Stimulated activated CD4-positive, alpha-beta T cell treated with anti-CD3 and anti-CD28 coated beads, Interleukin-15, amount 100 ng/mL, for 24 hours (primary cell): ENCODE measurements around the gene ZNF689.
"Not testable (repeated sequence)": the region's sequence is repeated elsewhere in the genome, so short reads cannot be mapped to it uniquely, and the experiment has no call there.

Experiments
- DNase-seq: peaks from one replicate; pipeline ENCODE4 v3.0.0-alpha.2; 2020

The ZNF689 gene

DNA sequence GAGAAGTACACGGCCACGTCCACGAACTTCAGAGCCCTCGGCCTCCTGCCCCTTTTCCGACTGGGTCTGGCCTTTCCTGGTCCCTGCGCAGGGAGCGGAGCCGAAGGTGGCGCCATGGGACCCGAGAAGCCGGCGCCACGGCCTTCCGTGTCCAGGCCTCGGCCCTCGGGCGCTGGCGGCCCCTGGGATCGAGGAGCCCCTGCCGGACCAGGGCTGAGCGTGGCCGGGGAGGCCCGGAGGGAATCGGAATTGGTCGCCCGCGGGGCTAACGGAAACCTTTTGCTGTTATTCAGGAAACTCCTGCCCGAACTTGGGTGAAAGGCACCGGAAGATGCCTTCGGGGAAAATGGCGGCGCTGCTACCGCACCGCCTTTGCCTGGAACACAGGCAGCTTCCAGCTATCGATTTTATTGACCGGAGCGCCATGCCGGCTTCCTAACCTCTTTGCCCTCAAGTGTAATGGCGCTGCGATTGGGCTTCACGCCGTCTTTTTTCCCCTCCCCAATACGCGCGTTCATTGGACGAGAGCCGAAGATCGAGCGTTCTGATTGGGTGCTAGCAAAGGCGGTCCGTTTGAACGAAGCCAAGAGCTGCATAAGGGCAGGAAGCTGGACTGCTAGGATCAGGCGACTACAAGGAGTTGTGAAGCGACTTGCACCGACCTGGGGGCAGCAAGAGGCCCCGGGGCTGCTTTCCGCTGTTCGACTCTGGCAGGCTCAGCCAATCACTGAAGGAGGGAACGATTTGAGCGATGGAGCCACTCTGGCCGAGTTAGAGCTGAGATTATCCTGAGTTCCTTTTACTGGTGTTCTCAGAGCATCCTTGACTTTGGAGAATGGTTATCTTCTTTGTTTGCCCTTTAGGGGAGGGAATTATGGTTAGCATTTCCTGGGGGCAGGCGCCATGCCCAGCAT lies at the start of gene ZNF689:
Gene ZNF689 (minus strand): TSS at position 464 of the 914 bp plus-strand sequence. CDS start 348 bp downstream, at position 116.
- peak; percentile 95 for DNase-seq

DNA sequence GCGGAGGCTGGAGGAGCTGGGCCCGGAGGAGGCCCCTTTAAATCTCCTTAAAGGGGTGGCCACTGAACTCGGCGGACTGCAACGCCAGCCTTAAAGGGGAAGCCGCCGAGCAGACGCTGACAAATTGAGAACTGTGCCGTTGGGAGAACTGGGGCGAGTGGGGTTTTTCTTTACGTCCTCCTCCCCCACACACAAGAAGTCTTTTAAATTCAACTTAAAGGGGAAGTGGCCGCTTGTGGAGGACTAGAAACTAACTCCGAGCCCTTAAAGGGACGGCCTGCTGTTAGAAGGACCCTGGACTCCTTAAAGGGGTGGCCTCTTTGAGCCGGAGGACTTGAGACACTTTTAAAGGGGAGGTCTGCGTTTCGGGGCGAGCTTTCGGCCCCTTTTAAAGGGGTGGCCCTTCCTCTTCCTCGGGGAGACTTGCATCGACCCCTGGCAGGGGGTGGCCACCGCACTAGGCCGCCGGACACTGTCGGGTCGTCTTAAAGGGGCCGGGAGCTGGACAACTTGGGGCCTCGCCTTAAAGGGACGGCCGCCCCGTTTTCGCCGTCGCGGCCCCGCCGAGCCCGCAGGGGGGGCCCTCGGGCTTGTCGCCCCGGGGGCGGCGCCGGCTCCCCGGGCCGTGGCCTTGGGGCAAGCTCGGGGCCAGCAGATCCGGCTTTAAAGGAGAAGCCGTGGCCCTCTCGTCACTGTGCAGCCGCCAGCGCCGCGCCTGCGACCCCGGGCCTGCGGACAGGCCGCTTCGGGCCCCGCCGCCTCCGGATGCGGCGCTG lies 48.7 kb upstream of the ZNF689 start:
- DNase-seq, result no peak

DNA sequence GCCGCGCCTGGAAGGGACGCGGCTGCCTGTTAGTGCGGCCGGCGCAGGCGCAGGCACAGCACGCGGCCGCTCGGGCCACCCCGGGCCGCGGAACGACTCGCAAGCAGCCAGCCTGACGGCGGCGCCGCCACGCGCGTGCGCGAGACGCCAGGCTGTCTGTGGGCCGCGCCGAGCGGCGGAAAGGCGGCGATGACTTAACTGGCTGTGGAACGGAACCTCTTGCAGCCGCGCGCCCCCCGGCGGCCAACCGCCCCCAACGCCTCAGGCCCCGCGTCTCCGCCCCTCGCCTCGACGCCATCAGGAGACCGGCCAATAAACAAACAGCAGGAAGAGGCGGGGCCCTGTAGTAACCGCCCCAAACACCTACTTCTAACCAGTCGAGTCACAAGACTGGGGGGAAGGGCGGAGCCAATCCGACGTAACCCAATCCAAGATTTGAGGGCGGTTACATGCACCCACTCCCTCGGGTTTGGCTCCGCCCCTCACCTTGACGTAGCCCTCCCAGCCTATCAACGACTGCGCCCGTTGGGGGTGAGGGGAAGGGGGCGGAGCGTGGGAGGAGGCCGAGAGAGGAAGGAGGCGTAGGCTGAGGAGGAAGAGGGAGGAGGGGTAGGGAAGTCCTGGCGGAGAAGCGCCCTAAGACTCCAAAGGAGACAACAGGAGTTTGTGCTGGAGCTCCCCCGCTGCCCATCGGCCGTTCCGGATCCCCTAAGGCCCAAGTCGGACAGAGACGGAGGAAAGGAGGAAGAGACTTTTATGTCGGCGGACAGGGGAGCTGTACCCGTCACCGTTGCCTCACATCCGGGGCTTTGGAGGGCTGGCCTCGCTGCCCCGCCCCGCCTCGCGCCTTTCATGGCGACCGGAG lies 47.9 kb upstream of the ZNF689 start, which contains the start of gene FBRS:
Gene FBRS (plus strand): TSS at position 566 of the 865 bp plus-strand sequence. CDS start 1,088 bp downstream, outside the sequence.
- DNase-seq, result peak; percentile 100

DNA sequence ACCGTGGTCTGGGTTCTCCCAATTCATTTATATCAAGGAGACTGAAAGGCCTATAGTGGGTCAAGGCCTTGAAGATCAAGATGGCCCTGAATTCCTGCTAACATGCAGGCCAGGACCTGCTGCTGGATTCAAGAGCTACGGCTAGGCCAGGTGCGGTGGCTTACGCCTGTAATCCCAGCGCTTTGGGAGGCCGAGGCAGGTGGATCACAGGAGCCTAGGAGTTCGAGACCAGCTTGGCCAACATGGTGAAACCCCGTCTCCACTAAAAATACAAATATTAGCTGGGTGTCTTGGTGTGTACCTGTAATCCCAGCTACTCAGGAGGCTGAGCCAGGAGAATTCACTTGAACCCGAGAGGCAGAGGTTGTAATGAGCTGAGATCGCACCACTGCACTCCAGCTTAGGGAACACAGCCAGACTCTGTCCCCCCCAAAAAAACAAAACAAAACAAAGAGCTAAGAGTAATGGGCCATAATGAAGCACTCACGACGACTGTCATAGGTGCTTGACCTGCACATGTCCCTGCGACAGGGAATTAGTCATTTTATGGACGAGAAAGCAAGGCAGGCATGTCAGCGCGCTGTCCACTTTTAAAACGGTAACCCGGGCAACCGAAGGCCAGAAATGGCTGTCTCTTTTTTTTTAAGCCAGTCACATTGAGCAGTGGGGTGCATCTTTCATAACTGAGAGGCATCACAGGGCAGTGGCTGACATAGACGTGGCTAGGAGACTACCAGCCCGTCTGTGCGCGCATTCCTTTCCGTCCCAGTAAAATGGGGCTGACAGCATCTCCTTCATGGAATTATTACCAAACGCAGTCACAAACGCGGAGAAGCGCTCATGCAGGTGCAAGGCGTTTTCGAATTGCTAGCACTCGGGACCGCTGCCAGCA lies 47.0 kb upstream of the ZNF689 start:
- no peak for DNase-seq

DNA sequence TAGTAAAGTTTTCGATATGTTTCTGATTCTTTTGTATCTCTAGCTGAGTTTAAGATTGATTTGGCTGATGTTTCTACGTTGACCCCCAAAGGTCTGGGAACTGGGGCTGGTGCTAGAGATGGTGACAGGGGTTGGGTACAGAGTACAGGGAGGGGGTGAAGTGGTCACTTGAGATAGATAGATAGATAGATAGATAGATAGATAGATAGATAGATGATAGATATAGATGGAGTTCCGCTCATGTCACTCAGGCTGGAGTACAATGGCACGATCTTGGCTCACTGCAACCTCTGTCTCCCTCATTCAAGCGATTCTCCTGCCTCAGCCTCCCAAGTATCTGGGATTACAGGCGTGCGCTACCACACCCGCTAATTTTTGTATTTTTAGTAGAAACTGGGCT lies 46.2 kb upstream of the ZNF689 start:
- no peak for DNase-seq

DNA sequence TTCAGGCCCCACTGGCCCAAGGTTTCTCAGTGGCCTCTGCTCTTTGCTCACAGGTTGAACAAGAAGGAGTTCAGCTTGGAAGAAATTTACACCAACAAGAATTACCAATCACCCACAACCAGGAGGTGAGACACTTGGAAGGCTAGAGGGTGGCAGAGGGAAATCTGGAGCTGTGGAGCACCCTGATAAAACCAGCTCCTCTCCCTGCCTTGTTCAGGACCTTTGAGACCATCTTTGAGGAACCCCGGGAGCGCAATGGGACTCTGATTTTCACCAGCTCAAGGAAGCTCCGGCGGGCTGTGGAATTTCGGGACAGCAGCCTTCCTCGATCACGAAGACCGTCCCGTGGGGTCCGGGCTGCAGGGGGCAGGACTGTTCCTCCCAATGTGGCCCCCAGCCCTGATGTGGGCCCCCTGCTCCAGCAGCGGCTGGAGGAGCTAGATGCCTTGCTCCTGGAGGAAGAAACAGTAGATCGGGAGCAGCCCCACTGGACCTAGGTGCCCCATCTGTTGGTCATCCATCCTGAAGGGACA lies 45.7 kb upstream of the ZNF689 start:
- no peak for DNase-seq

DNA sequence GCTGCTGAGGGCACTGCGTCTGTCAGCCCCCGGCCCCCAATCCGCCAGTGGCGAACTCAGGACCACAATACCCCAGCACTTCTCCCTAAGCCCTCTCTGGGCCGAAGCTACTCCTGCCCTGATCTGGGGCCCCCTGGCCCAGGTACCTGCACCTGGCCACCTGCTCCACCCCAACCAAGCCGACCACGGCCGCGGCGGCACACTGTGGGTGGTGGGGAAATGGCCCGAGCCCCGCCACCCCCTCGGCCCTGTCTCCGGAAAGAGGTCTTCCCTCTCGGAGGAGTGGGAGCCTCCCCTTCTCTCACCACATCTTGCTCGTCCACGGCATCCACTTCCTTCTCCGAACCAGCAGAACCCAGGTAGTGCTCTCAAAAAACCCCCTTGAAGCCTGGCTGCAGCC lies 44.7 kb upstream of the ZNF689 start:
- DNase-seq, result no peak

DNA sequence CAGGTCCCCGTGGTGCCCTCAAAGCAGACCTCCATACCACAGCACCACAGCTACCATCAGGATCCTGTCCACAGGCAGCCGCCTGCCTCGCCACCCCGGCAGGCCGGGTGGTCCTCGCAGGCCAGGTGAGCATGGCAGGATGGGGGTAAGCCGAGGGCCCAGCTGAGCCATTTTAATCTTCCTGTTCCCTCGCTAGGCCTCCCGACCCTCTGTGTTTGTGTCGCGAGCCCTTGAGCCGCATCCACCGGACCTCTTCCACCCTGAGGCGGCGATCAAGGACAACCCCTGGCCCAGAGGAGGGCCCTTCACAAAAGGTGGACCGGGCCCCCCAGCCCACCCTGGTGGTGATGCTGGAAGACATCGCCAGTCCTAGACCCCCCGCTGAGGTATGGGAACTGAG lies 42.5 kb upstream of the ZNF689 start:
- DNase-seq, result no peak

DNA sequence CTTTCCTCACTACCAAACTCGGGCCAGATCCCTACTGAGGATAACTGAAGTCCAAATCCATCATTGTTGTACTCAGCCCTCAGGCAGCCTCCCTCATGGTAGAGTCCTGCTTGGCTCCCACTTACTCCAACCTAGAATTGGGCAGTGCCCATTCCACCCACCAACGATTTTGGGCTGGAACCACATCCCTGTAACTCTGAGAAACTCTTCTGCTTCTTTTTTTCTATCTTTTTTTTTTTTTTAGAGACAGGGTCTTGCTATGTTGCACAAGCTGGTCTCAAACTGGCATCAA lies 41.8 kb upstream of the ZNF689 start:
- no peak for DNase-seq

DNA sequence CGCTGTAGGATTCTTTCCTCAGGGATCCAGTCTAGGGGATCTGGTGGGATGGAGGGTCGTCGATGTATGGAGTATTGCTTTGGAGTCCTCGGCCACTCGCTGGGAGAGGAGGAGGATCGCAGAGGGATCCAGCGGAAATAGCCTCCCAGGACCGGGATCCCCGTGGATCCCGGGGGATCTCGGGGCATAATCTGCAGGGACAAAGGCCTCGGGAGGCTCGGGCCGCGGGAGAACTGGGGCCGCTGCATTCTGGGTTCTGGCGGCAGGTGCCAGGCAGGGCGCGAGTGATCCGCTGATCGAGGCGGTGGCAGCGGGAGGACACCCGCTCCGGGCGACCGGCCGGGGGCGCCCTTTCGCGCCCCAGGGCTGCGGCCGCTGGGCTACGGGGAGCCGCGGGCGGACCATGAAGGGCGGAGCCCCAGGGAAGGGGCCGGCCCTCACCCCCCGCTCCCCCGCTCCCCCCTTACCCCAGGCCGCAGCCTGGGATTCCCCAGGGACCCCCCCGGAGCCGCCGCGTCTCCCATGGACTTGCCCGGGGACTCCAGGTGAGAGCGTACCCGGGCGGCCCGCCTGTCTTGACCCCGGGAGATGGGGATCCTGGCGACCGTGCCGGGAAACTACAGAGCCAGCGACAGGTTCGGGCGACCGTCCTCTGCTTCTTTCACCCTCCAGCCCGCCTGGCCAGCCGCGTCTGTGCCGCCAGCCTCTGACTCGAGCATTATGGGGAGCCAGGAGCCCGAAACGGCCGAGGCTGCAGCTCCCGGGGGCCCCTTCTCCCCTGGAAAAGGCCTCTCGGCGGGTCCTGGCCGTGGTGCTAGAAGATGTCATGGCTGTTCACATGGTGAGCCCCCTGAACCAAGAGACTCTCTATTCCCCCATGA lies 41.2 kb upstream of the ZNF689 start:
- peak; percentile 82 for DNase-seq

DNA sequence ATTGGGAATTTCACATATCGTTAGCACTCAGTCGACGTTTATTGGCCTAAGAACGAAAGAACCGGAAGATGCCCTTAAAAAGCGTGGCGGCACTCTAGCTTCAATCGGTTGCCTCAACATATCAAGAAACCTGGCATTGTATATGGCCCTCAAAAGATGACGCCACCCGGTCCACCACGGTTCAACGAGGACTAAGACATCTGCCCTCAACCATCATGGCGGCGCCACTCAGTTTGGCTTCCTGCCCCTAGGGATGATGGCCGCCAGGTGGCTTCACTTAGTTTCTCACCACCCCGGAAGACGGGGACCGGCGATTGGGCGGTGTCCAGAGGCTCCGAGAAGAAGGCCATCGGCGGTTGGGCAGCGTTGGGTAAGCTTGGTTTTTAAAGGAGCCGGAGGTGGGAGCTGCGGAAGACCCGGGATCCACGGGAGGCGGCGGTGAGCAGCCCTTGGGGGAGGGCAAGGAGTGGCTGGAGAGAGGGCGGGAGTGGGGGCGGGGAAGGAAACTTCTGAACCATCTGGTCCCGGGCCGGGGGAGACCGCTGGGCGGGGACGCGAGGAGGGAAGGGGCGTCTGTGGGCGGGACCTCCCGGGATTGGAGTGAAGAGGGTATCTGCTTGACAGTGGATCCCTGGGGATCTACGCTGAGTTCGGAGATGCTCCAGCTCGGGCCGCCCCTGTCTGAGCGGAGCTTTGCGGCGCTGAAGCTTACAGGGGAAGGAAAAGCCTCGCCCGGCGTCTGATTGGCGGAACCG lies 40.4 kb upstream of the ZNF689 start, which contains the start of gene PRR14:
Gene PRR14 (plus strand): TSS at position 592 of the 755 bp plus-strand sequence. CDS start 686 bp downstream, outside the sequence.
- peak; percentile 99 for DNase-seq

DNA sequence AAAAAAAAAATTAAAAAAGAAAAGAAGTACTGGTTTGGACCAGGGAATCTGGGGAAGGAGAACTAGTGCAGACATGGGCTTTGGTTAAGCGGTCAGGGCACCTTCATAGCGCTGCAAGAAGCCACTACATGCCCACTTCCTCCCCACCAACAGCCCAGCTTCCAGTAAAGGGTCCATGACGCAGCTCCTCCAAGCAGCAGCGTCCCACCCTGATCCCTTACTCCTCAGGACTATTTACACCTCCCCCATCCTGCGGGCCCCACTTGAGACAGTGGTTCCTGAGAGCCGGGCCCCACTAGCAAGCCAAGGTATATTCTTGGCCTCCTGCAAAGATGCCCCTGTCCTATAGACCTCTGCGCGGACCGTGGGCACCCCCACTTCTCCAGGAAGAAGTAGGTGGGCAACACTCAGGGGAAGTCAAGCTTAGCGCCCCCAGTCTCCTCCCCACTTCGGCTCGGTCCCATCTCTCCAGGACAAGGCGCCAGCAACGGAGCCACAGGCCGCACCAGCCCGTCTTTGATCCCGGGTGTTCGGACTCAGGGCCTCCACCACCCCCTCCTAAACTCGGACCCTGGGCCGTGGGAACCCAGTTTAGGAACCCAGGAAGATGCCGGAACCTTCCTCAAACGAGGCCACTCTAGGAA lies 39.7 kb upstream of the ZNF689 start:
- peak; percentile 31 for DNase-seq

DNA sequence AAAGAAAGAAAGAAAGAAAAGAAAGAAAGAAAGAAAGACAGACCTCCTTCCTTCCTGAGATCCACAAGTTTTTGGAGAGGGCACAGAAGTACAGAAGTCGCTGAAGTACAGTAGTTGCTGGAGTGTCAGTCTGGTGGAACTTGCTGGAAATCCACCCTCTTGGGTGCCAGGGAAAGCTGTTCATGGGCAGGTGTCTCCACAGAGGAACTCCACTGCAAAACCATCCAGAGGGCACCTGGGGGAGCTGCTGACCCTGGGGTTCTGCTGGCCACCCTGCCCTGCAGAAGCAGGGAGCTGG lies 37.0 kb upstream of the ZNF689 start:
- no peak for DNase-seq

DNA sequence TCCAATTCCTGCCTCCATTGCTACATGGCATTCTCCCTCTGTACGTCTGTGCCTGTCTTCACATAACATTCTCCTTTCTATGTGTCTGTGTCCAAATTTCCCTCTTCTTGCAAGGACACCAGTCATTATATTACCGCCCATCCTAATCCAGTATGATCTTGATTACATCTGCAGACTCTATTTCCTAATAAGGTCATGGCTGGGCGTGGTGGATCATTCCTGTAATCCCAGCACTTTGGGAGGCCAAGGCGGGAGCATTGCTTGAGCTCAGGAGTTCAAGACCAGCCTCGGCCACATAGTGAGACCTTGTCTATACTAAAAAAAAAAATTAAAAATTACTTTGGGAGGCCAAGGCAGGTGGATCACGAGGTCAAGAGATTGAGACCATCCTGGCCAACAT lies 35.5 kb upstream of the ZNF689 start:
- DNase-seq, result no peak

DNA sequence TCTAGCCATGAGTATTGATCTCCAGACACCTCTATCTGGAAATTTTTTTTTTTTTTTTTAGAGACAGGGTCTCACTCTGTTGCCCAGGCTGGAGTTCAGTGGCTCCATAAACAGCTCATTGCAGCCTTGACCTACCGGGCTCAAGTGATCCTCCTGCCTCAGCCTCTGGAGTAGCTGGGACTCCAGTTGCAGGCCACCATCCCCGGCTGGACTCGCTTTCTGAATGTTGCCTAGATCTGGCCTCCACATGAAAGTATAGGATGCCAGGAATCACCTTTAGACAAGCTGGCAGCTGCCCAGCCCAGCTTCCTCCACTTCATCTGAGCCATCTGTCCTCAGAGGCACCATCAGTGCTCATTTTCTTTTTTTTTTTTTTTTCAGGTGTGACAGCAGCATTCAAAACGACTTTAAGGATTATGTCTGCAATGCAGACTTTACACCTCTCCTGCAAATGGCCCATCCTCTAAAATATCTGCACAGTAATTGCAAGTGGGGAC lies 34.2 kb upstream of the ZNF689 start:
- DNase-seq, result no peak

DNA sequence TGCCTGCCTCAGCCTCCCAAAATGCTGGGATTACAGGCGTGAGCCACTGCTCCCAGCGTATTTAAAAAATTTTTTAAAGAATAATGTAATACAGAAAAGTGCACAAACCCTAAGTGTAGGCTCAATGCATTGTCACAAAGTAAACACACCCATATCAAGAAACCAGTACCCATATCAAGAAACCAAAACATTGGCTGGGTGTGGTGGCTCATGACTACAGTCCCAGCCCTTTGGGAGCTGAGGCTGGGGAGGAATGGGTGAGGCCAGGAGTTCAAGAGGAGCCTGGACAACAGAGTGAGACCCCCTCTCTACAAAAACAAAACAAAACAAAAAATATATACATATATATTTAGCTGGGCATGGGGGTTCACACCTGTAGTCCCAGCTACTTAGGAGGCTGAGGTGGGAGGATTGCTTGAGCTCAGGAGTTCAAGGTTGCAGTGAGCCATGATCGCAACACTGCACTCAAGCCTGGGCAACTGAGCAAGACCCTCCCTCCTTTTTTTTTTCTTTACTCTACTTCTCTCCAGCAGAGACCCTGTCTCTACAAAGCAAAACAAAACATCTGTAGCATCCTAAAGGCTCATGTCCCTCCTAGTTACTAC lies 31.3 kb upstream of the ZNF689 start:
- DNase-seq, result no peak

DNA sequence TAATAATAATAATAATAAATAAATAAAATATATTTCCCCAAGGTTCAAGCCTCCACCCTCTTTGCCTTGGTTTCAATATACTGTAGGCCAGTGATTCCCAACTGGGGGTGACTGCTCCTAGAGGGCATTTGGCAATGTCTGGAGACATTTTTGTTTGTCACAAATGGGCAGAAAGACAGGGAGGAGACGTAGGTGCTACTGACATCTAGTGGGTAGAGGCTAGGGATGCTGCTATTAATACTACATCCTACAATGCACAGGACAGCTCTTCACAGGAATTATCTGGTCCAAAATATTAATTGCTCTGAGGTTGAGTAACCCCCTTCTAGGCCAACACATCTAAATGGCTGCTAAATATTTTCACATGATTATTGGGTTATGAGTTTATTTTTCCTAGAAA lies 27.8 kb upstream of the ZNF689 start:
- DNase-seq, result no peak

DNA sequence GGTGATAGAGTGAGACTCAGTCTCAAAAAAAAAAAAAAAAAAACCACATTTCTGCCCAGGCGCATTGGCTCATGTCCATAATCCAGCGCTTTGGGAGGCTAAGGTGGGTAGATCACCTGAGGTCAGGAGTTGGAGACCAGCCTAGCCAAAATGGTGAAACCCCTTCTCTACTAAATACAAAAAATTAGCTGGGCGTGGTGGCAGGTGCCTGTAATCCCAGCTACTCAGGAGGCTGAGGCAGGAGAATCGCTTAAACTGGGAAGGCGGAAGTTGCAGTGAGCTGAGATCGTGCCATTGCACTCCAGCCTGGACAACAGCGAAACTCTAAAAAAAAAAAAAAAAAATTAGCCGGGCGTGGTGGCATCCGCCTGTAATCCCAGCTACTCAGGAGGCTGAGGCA lies 26.9 kb upstream of the ZNF689 start:
- DNase-seq, result not testable (repeated sequence)

DNA sequence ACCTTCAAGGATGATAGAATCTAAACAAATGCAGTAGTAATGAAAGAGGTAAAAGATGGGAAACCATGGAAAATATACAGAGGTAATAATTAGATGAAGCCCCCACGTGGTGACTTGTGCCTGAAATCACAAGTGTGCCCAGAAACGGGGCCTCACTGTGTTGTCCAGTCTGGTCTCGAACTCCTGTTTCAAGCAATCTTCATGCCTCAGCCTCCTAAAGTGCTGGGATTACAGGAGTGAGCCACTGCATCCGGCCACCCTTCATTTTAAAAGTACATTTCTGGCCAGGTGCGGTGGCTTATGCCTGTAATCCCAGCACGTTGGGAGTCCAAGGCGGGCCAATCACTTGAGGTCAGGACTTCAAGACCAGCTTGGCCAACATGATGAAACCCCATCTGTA lies 26.4 kb upstream of the ZNF689 start:
- DNase-seq, result no peak
